Ovary (tissue), 9 donors: ENCODE measurements around the gene PIRT. TPM values are rescaled to one million over a fixed set of nuclear protein-coding genes. Genes with fewer than 3 reads are reported as not detected.

Source experiments
- DNase-seq, 5 donors: peaks; one replicate each; pipeline ENCODE4 v3.0.0-alpha.2; 2019 to 2020
- H3K27ac ChIP-seq, 2 donors: fragments of 200-600 bp; one replicate each; pipeline versions ENCODE4 v1.5.1 to v1.8.0; 2019 to 2022
- H3K27me3 ChIP-seq: fragments of 200-600 bp; one replicate; pipeline ENCODE4 v1.8.0; 2022
- H3K36me3 ChIP-seq: fragments of 200-600 bp; sonication (generic); one replicate; pipeline ENCODE4 v1.5.1; 2019
- H3K4me1 ChIP-seq: one replicate; pipeline ENCODE4 v1.8.1; 2013; ENCODE audit warnings: mild to moderate bottlenecking, moderate library complexity; ENCODE audit not compliant: insufficient read depth
- H3K4me3 ChIP-seq: fragments of 200-600 bp; sonication (generic); one replicate; pipeline ENCODE4 v1.5.1; 2017
- H3K9me3 ChIP-seq, 2 donors: fragments of 200-600 bp in 1 of 2; sonication (generic) in 1 of 2; one replicate each; pipeline versions ENCODE4 v1.5.1 to v1.8.1; 2013 to 2019; ENCODE audit warnings: mild to moderate bottlenecking in 1 of 2, moderate library complexity in 1 of 2
- EP300 ChIP-seq: sonication (generic); formaldehyde crosslinking; IDR thresholded peaks from one replicate; pipeline ENCODE4 v1.6.1; 2017; ENCODE audit warnings: antibody characterized with exemption
- POLR2A ChIP-seq: fragments of 450-650 bp; IDR thresholded peaks from one replicate; pipeline ENCODE4 v1.6.1; 2017; ENCODE audit warnings: antibody characterized with exemption, mild to moderate bottlenecking, moderate library complexity
- WGBS, 3 donors: extraction: QIAGEN DNeasy Blood & Tissue Kit in 1 of 3; methylation state at CpG; one replicate each; pipeline versions ENCODE4 v1.1.5 to v1.1.7; 2013 to 2017; 5-methylcytosine and 5-hydroxymethylcytosine counted together
- intact Hi-C, 4 donors: fragments of 100-400 bp; cut with DNase I; formaldehyde crosslinking; loops; one replicate each; pipeline versions ENCODE4 v1.11.0 to v1.15.1; 2022 to 2023
- polyA plus RNA-seq, 2 donors: library from polyadenylated mRNA; stranded (reverse); fragments of 200-250 nt in 1 of 2; fragments of 350-450 nt in 1 of 2; fragmentation: Illumina TruSeq in 1 of 2; extraction: RNeasy Lipid Tissue Mini Kit (QIAGEN cat#74804) in 1 of 2; gene quantifications; one replicate each; pipeline ENCODE4 v1.2.3, GENCODE V29; 2013 to 2014
- total RNA-seq, 7 donors: library from RNA; depleted of rRNA in 2 of 7; stranded (reverse); fragments of >200 nt in 2 of 7; fragmentation: NEBNext Ultra II Directional in 3 of 7; extraction: Animal tissue kit (Norgen Biotek cat#: 25700) in 3 of 7; gene quantifications; one replicate each; pipeline versions ENCODE4 v1.1.0 to v1.2.4, GENCODE V29; 2016 to 2023
- TF ChIP-seq, protein P1 (sequence below), 3 donors: fragments of 450-650 bp in 2 of 3; fragments of 200-600 bp in 1 of 3; IDR thresholded peaks; one replicate each; pipeline versions ENCODE4 v1.5.1 to v1.8.0; 2016 to 2022; ENCODE audit warnings: antibody characterized with exemption in 3 of 3, mild to moderate bottlenecking in 1 of 3
- donor health status: DM: no; HTN: no; CAD: no; lungs with moderate emphysema.
- donor health status: DM: no; HTN: no; CAD: no.
- donor health status: Bipolar disorder and iron deficiency.
- donor health status: DM: yes; HTN: yes; CAD: no.
- donor health status: DM: no; HTN: no; CAD: no.
- donor health status: DM: yes; HTN: yes; CAD: no.

The PIRT gene
- total and polyA plus RNA-seq, 9 donors: not detected

DNA sequence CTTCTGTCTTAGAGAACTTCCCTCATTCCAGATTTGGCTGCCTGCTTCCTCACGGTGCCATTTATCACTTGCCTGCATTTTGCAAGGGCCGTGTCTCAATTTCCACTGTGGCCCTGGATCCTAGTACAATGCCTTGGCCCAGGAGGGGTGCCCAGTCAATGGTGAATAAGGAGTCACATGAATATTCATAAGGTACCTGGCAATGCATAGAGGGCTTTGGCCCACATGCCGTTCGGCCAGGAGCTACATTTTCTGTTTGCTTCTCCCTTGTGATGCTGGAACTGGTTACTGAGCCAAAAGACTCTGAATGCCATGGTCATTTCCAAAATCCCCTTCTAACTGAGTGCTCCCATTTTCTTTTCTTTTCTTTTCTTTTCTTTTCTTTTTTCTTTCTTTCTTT is 4.8 kb upstream of the PIRT start:
- Histone ChIP-seq H3K4me1 (peaks cover 4% of the 10 kb centered on the region), H3K27ac (no peak overlapping the region), H3K36me3 (no peaks in the 10 kb centered on the region), H3K4me3 (no peak overlapping the region), H3K9me3 (no peaks in the 10 kb centered on the region), H3K27me3 (no peaks in the 10 kb centered on the region)
- WGBS, 3 donors: 75 to 82% (median 81%) methylated on average over 4 of the region's 4 CpGs
- TF ChIP-seq, protein P1, sequence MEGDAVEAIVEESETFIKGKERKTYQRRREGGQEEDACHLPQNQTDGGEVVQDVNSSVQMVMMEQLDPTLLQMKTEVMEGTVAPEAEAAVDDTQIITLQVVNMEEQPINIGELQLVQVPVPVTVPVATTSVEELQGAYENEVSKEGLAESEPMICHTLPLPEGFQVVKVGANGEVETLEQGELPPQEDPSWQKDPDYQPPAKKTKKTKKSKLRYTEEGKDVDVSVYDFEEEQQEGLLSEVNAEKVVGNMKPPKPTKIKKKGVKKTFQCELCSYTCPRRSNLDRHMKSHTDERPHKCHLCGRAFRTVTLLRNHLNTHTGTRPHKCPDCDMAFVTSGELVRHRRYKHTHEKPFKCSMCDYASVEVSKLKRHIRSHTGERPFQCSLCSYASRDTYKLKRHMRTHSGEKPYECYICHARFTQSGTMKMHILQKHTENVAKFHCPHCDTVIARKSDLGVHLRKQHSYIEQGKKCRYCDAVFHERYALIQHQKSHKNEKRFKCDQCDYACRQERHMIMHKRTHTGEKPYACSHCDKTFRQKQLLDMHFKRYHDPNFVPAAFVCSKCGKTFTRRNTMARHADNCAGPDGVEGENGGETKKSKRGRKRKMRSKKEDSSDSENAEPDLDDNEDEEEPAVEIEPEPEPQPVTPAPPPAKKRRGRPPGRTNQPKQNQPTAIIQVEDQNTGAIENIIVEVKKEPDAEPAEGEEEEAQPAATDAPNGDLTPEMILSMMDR (IDR thresholded peaks at IDR 0.05): no peak
- TF ChIP-seq EP300: no peak
- TF ChIP-seq POLR2A: no peak
- no peak for DNase-seq
- intact Hi-C loops: loop anchor here in 2 of 4 donors (5.0 to 10.0 kb wide), 3 partner anchors 105 to 198 kb away; partner anchors contain the start of gene TMEM220 (in 1 of the 2)

DNA sequence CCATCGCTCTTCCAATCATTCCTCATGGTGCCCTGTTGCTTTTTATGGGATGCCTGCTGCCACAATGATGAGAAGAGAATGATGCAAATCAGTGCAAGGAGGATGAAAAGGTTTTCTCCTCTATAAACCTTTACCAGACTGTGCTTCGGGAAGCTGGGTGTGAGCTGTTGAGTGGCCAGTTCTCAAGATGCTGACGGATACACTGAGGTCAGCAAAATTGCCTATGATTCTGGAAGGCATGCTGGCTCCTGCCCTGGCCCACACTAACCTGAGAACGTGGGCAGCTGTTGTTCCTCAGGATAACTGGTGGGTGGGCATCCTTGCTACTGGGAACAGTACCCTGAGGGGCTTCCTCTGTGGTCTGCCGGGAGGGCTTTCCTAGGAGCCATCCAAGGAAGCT is 795 bp upstream of the PIRT start:
- Histone ChIP-seq H3K27ac (no peak overlapping the region), H3K27me3 (no peaks in the 10 kb centered on the region), H3K4me1 (no peaks in the 10 kb centered on the region), H3K9me3 (no peaks in the 10 kb centered on the region), H3K36me3 (no peaks in the 10 kb centered on the region), H3K4me3 (no peak overlapping the region)
- intact Hi-C loops: loop anchor here in 1 of 4 donors (5.0 kb wide), 1 partner anchor 196 kb away; no protein-coding TSS in a partner anchor
- WGBS, 3 donors: 80 to 94% (median 87%) methylated on average over 5 of the region's 5 CpGs
- DNase-seq: no peak
- TF ChIP-seq, protein P1 (IDR thresholded peaks at IDR 0.05): no peak
- TF ChIP-seq EP300 (no peak), POLR2A (no peak)

DNA sequence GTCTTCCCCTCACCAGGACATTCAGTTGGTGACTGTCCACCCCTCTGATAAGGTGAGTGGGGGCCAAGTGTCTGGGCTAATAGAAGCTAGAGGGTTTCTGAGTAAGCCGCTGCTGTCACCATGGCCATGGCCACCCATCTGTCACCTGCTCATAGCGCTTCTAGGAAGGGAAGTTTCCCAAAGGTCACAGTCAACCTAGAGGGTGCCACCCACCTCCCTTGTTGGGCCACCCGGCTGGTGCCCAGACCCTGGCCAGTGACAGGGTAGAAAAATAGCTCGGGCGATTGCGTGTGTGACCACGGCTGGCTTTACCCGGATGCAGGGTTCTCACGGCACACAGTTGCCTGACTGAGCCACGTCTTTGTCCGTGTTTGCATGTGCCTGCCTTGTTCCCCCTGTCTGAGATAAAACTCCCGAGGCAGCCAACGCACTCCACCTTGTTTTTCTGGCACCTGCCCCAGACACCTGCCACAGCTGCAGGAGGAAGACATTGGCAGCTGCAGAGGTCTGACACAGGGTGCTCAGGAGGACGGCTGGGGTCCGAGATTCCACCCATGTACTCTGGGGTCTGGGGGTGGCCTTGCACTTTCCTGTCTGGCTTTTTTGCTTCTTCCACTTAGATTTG is 809 bp downstream of the PIRT start:
- Histone ChIP-seq H3K27ac (no peak overlapping the region), H3K4me1 (no peaks in the 10 kb centered on the region), H3K9me3 (no peaks in the 10 kb centered on the region), H3K36me3 (no peaks in the 10 kb centered on the region), H3K4me3 (no peak overlapping the region), H3K27me3 (no peaks in the 10 kb centered on the region)
- DNase-seq: no peak
- intact Hi-C loops: loop anchor here in 1 of 4 donors (5.0 kb wide), 1 partner anchor 195 kb away; no protein-coding TSS in a partner anchor
- TF ChIP-seq, protein P1 (IDR thresholded peaks at IDR 0.05): no peak
- no peak for TF ChIP-seq POLR2A
- TF ChIP-seq EP300: no peak
- WGBS, 3 donors: 49 to 64% (median 57%) methylated on average over 15 of the region's 15 CpGs

DNA sequence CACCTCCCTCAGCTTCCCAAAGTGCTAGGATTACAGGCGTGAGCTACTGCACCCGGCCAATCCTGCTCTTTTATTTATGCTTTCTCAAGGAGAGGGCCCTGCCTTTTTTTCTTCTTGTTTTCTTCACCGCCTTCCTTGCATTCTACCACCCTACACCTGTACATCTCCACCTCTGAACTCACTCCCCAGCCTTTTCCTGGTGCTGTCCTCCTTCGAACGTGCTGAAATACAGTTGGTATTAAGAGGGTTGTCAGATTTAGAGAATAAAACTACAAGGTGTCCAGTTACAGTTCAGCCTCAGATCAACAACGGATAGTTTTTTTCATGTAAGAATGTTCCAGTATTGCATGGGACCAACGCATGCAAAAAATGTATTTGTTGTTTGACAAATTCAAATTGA is 1.7 kb downstream of the PIRT start:
- Histone ChIP-seq H3K9me3 (no peaks in the 10 kb centered on the region), H3K36me3 (no peaks in the 10 kb centered on the region), H3K27ac (no peak overlapping the region), H3K4me3 (no peak overlapping the region), H3K4me1 (no peaks in the 10 kb centered on the region), H3K27me3 (no peaks in the 10 kb centered on the region)
- 71 to 78% (median 75%) methylated on average over 7 of the region's 7 CpGs for WGBS, 3 donors
- TF ChIP-seq POLR2A (no peak), EP300 (no peak)
- TF ChIP-seq, protein P1 (IDR thresholded peaks at IDR 0.05): no peak
- no peak for DNase-seq
- intact Hi-C loops: loop anchor here in 1 of 4 donors (5.0 kb wide), 1 partner anchor 194 kb away; no protein-coding TSS in a partner anchor
